Osteoblast (primary cell): ENCODE results near the gene EEF1A2. TPM values are rescaled to one million over a fixed set of nuclear protein-coding genes. Genes with fewer than 3 reads are reported as not detected.

Experiments used
- DNase-seq: peaks from one replicate; pipeline ENCODE4 v3.0.0; 2011; ENCODE audit warnings: low spot score, mixed read lengths; ENCODE audit not compliant: insufficient read length; ENCODE audit errors: missing footprints
- H2AFZ ChIP-seq: 2 replicates; pipeline ENCODE4 v1.6.0; 2011; ENCODE audit warnings: mild to moderate bottlenecking, low read length
- H3K27ac ChIP-seq: 2 replicates; pipeline ENCODE4 v1.5.1; 2011; ENCODE audit warnings: mild to moderate bottlenecking, low read depth, low read length, moderate library complexity
- H3K27me3 ChIP-seq: 2 replicates; pipeline ENCODE4 v1.6.0; 2012; ENCODE audit warnings: mild to moderate bottlenecking, control low read depth, inconsistent platforms, low read length, moderate library complexity; ENCODE audit not compliant: insufficient read depth
- H3K36me3 ChIP-seq: 2 replicates; pipeline ENCODE4 v1.5.1; 2011; ENCODE audit warnings: mild to moderate bottlenecking, low read length, control low read depth, moderate library complexity; ENCODE audit not compliant: insufficient read depth
- H3K4me1 ChIP-seq: 2 replicates; pipeline ENCODE4 v1.5.1; 2011; ENCODE audit warnings: mild to moderate bottlenecking, low read length, control low read depth, moderate library complexity; ENCODE audit not compliant: insufficient read depth
- H3K4me2 ChIP-seq: 2 replicates; pipeline ENCODE4 v1.6.0; 2011; ENCODE audit warnings: mild to moderate bottlenecking, low read length; ENCODE audit not compliant: insufficient read depth
- H3K4me3 ChIP-seq: fragments of 200-600 bp; sonication (generic); 3 replicates; pipeline ENCODE4 v1.5.1; 2012; ENCODE audit warnings: mild to moderate bottlenecking, low read length, inconsistent platforms; ENCODE audit not compliant: insufficient read depth
- H3K79me2 ChIP-seq: 2 replicates; pipeline ENCODE4 v1.6.0; 2012; ENCODE audit warnings: mild to moderate bottlenecking, low read length, control low read depth, inconsistent platforms; ENCODE audit not compliant: insufficient read depth
- H3K9me3 ChIP-seq: 2 replicates; pipeline ENCODE4 v1.5.1; 2011; ENCODE audit warnings: low read depth, low read length, control low read depth
- H4K20me1 ChIP-seq: 2 replicates; pipeline ENCODE4 v1.6.0; 2012; ENCODE audit warnings: mild to moderate bottlenecking, low read length, control low read depth; ENCODE audit not compliant: insufficient read depth
- CTCF ChIP-seq: IDR thresholded peaks from 2 replicates; pipeline ENCODE4 v1.5.1; 2011; ENCODE audit warnings: mild to moderate bottlenecking, low read depth, low read length, moderate library complexity; ENCODE audit errors: extremely low read depth
- total RNA-seq: library from RNA; depleted of rRNA; stranded (reverse); fragments of >200 nt; gene quantifications from 2 replicates; pipeline ENCODE4 v1.2.3, GENCODE V29; 2012

The EEF1A2 gene
- total RNA-seq, 1 donor = not detected

DNA sequence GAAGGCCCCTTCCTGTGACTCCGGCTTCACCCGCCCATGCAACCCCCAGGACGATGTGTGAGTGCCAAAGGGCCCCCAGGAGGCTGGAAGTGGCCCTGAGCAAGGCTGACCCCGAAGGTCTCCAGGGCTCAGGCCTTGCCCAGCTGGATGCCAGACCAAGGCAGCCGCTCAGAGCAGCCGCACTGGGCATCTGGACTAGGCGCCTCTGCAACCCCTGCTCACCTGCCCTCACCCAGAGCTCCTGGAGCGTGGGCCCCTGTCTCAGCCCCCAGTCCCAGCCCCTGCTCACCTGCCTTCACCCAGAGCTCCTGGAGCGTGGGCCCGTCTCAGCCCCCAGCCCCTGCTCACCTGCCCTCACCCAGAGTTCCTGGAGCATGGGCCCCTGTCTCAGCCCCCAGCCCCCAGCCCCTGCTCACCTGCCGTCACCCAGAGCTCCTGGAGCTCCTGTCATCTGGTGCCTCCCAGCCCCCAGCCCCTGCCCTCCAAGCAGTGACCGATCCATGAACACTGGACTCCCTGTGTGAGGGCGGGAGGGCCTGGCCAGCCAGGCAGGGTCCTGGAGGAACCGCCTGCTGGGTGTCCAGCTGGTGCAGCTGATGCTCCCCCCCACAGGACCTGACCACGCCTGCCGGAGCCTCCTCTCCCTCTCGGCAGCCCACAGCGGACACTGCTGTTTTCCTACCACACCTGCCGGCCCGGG lies 47.5 kb upstream of the EEF1A2 start:
- H4K20me1 ChIP-seq = no peaks in the 10 kb centered on the region
- H3K79me2 ChIP-seq = no peaks in the 10 kb centered on the region
- no peak overlapping the region for H3K27ac ChIP-seq
- peaks cover 22% of the 10 kb centered on the region for H3K27me3 ChIP-seq
- H3K4me1 ChIP-seq = no peaks in the 10 kb centered on the region
- H3K4me2 ChIP-seq = no peak overlapping the region
- TF ChIP-seq CTCF = no peak
- no peak for DNase-seq
- no peak overlapping the region for H2AFZ ChIP-seq
- H3K4me3 ChIP-seq = no peak overlapping the region
- no peaks in the 10 kb centered on the region for H3K36me3 ChIP-seq
- H3K9me3 ChIP-seq = no peaks in the 10 kb centered on the region

- no peaks in the 10 kb centered on the region for H3K79me2 ChIP-seq
- no peaks in the 10 kb centered on the region for H3K36me3 ChIP-seq
- H2AFZ ChIP-seq = no peak overlapping the region
- H3K27ac ChIP-seq = no peak overlapping the region
- no peaks in the 10 kb centered on the region for H3K4me1 ChIP-seq
- H3K27me3 ChIP-seq = peaks cover 22% of the 10 kb centered on the region
- no peaks in the 10 kb centered on the region for H4K20me1 ChIP-seq
- no peaks in the 10 kb centered on the region for H3K9me3 ChIP-seq
- no peak overlapping the region for H3K4me2 ChIP-seq
- no peak for TF ChIP-seq CTCF
- DNase-seq = no peak
- no peak overlapping the region for H3K4me3 ChIP-seq
Observed at GRCh38 chr20:63545814-63546213, 46.9 kb upstream of the EEF1A2 start.

DNA sequence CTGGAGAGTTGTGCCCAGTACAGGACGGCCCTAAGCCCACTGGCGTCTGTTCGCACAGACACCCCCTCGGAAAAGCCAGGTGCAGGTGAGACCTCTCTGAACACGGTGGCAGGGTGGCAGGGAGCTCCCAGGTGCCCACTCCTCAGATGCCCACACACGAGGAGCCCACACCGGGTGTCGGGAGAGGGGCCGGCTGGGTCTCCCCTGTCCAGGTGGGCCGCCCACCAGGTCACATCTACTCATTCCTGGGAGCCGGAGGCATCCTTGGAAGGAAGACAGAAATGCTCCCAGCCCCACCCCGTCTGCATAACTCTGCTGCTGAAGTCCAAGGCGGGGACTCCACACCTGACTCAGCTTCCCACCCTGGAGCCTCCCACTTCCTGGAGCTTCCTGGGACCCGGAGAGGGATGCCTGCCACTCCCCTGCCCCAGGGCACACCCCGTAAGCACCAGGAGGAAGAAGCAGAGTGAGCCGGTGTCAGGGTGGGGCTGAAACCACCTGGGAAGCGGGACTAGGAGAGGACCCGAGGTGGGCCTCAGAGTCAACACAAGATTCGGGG lies 46.2 kb upstream of the EEF1A2 start:
- no peaks in the 10 kb centered on the region for H3K4me1 ChIP-seq
- H2AFZ ChIP-seq = no peak overlapping the region
- H3K36me3 ChIP-seq = no peaks in the 10 kb centered on the region
- no peak overlapping the region for H3K4me3 ChIP-seq
- peaks cover 22% of the 10 kb centered on the region for H3K27me3 ChIP-seq
- H3K9me3 ChIP-seq = no peaks in the 10 kb centered on the region
- H3K4me2 ChIP-seq = no peak overlapping the region
- TF ChIP-seq CTCF = no peak
- H3K79me2 ChIP-seq = no peaks in the 10 kb centered on the region
- no peak for DNase-seq
- no peak overlapping the region for H3K27ac ChIP-seq
- no peaks in the 10 kb centered on the region for H4K20me1 ChIP-seq

GRCh38 chr20:63544241-63544957 lies 45.5 kb upstream of the EEF1A2 start:
- Histone ChIP-seq H2AFZ (no peak overlapping the region), H3K27ac (no peak overlapping the region), H3K4me1 (no peaks in the 10 kb centered on the region), H3K4me3 (no peak overlapping the region), H3K4me2 (no peak overlapping the region), H3K27me3 (peaks cover 19% of the 10 kb centered on the region), H3K9me3 (no peaks in the 10 kb centered on the region), H3K36me3 (no peaks in the 10 kb centered on the region), H4K20me1 (no peaks in the 10 kb centered on the region), H3K79me2 (no peaks in the 10 kb centered on the region)
- no peak for TF ChIP-seq CTCF
- DNase-seq = no peak
